OCI-LY7 (cell line): ENCODE measurements around the gene GAK. TPM values are rescaled to one million over a fixed set of nuclear protein-coding genes. Genes with fewer than 3 reads are reported as not detected.

Experiments
- BruUV-seq: library from RNA; stranded (reverse); fragments of 400-500 nt; replicated peaks from 2 replicates; lab custom pipeline; 2021; lab: Mats Ljungman, UMichigan
- CTCF ChIA-PET: fragments of 300-600 bp; sonication (Branson Sonifier 250); formaldehyde crosslinking; loops from one replicate; lab custom pipeline; 2022; ENCODE audit warnings: antibody characterized with exemption; ENCODE audit not compliant: unreplicated experiment; lab: Charles Lee
- POLR2A ChIA-PET: fragments of 300-600 bp; sonication (Branson Sonifier 250); formaldehyde crosslinking; loops from one replicate; lab custom pipeline; 2022; ENCODE audit warnings: antibody characterized with exemption; lab: Charles Lee
- DNase-seq: peaks from one replicate; pipeline ENCODE4 v3.0.0-alpha.2; 2015; ENCODE audit warnings: low spot score
- H2AFZ ChIP-seq: fragments of 200-600 bp; sonication (generic), shearing (Covaris generic); 2 replicates; pipeline ENCODE4 v1.6.1; 2014; ENCODE audit warnings: mild to moderate bottlenecking, antibody characterized with exemption, low read length, moderate library complexity
- H3K27ac ChIP-seq: fragments of 200-600 bp; sonication (generic); 2 replicates; pipeline ENCODE4 v1.5.1; 2014; ENCODE audit warnings: mixed run types, low read depth, mild to moderate bottlenecking, moderate library complexity, low read length, inconsistent platforms; ENCODE audit not compliant: poor library complexity, severe bottlenecking
- H3K36me3 ChIP-seq: fragments of 200-600 bp; sonication (generic); 2 replicates; pipeline ENCODE4 v1.6.1; 2014; ENCODE audit warnings: mild to moderate bottlenecking, antibody characterized with exemption, low read length, moderate library complexity, mixed read lengths; ENCODE audit not compliant: insufficient read depth
- H3K4me1 ChIP-seq: fragments of 200-600 bp; sonication (generic); 2 replicates; pipeline ENCODE4 v1.5.1; 2014; ENCODE audit warnings: mild to moderate bottlenecking, low read length; ENCODE audit not compliant: insufficient read depth, poor library complexity, severe bottlenecking
- H3K4me2 ChIP-seq: fragments of 200-600 bp; sonication (generic); 2 replicates; pipeline ENCODE4 v1.6.1; 2014; ENCODE audit warnings: mild to moderate bottlenecking, low read length
- H3K4me3 ChIP-seq: fragments of 200-600 bp; sonication (generic); 2 replicates; pipeline ENCODE4 v1.5.1; 2014; ENCODE audit warnings: mild to moderate bottlenecking, low read depth, low read length; ENCODE audit not compliant: poor library complexity, severe bottlenecking
- H3K79me2 ChIP-seq: fragments of 200-600 bp; sonication (generic); 2 replicates; pipeline ENCODE4 v1.6.1; 2016; ENCODE audit warnings: low read depth, mild to moderate bottlenecking, low read length, moderate library complexity, mixed read lengths; ENCODE audit not compliant: insufficient read depth
- H3K9me2 ChIP-seq: fragments of 200-600 bp; sonication (generic); 2 replicates; pipeline ENCODE4 v1.6.1; 2016; ENCODE audit warnings: mild to moderate bottlenecking, low read length, mixed read lengths; ENCODE audit not compliant: insufficient read depth
- H3K9me3 ChIP-seq: fragments of 200-600 bp; sonication (generic); 2 replicates; pipeline ENCODE4 v1.6.1; 2014; ENCODE audit warnings: mild to moderate bottlenecking, mixed run types, low read length, mixed read lengths
- H4K20me1 ChIP-seq: fragments of 200-600 bp; sonication (generic); 2 replicates; pipeline ENCODE4 v1.6.1; 2014; ENCODE audit warnings: mild to moderate bottlenecking, antibody characterized with exemption, low read length, moderate library complexity, mixed read lengths; ENCODE audit not compliant: insufficient read depth
- EZH2phosphoT487 ChIP-seq: fragments of 200-600 bp; sonication (generic); IDR thresholded peaks from 2 replicates; pipeline ENCODE4 v1.6.1; 2018; ENCODE audit warnings: low read depth, borderline replicate concordance, mild to moderate bottlenecking, mixed run types, antibody characterized with exemption, low read length, moderate library complexity, mixed read lengths
- intact Hi-C: fragments of 100-400 bp; cut with micrococcal nuclease; formaldehyde crosslinking; loops from one replicate; pipeline ENCODE4 v1.10.0; 2022; ENCODE audit not compliant: unreplicated experiment
- total RNA-seq, 2 experiments: library from RNA; depleted of rRNA in 1 of 2; stranded (reverse); fragments of >200 nt in 1 of 2; shearing (Covaris generic) in 1 of 2; gene quantifications; 2 replicates each; pipeline ENCODE4 v1.2.3, GENCODE V29; 2014 to 2022
- TF ChIP-seq, protein P1 (sequence below): fragments of 200-600 bp; sonication (generic); conservative IDR thresholded peaks from 2 replicates; pipeline ENCODE4 v1.5.1; 2014; ENCODE audit warnings: mild to moderate bottlenecking, antibody characterized with exemption, low read length, moderate library complexity, mixed read lengths

Gene GAK
- total RNA-seq, 2 experiments from 2014 or later, result 86.1 to 107 TPM

DNA sequence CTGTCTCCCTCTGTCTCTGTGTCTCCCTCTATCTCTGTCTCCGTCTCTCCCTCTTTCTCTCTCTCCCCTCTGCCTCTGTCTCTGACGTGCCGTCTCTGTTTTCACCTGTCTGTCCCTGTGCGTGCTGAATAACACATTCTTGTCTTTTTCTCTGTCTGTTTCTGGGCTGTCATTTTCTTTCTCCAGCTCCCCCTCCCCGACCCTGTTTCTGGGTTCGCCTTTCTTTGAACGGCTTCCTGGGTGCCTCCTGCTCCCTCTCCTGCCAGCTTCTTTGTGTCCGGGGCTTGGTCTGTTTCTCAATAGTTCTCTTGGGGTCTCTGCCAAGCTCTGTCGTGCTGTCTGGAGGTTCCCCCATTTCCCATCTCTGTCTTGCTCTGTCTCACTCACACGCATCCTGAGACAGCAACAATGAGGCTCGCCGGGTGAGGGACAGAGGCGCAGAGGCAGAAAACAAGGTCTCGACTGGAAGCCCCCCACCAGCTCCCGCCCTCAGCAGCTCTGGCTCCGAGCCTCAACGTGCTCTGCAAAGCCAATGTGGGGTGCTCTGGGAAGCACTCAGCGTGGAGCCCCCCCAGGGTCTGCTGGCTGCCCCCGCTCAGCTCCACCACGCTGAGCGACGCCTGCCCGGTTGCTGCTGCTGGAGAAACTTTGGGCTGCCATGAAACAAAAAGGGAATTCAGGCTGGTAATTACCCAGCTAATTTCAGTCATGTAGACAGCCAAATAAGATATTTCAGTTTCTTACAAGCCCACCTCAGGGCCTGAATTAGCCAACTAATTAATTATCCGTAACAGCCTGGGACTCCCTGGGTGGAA, 109.5 kb downstream of the GAK start:
- no peak for DNase-seq
- ChIA-PET CTCF (no interaction called here), POLR2A (no interaction called here)
- no peaks in the 10 kb centered on the region for H3K79me2 ChIP-seq
- H3K27ac ChIP-seq, result no peak overlapping the region
- H3K4me2 ChIP-seq, result no peak overlapping the region
- H3K4me1 ChIP-seq, result no peaks in the 10 kb centered on the region
- H3K36me3 ChIP-seq, result no peaks in the 10 kb centered on the region
- BruUV-seq, result no TSS peak
- no peaks in the 10 kb centered on the region for H3K9me2 ChIP-seq
- H4K20me1 ChIP-seq, result no peaks in the 10 kb centered on the region
- no peak overlapping the region for H3K4me3 ChIP-seq
- no peaks in the 10 kb centered on the region for H3K9me3 ChIP-seq
- H2AFZ ChIP-seq, result no peak overlapping the region
- TF ChIP-seq EZH2phosphoT487, result no peak
- intact Hi-C loops, result no loop called here

DNA sequence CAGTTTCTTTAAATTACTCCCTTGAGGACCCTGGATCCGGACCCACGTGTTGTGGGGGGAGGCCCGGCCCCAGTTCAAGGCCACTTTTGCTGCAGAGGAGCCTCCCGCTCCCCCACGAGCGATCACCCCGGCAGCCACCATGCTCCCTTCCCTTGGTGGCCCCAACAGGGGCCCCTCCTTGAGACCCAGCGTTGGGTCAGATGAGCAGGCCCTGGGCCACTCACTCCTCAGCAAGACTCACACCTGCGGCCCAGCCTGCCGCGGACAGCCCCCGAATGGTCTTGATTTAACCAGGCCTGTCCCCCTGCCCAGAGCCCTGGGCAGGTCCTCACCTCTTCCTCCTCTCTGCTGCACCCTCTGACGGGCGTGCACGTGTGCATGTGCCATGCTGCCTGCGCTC, 110.5 kb downstream of the GAK start:
- Histone ChIP-seq H3K79me2 (no peaks in the 10 kb centered on the region), H4K20me1 (no peaks in the 10 kb centered on the region), H3K4me3 (no peak overlapping the region), H3K4me2 (no peak overlapping the region), H3K27ac (no peak overlapping the region), H3K36me3 (no peaks in the 10 kb centered on the region), H3K9me2 (no peaks in the 10 kb centered on the region), H3K4me1 (peaks cover 3% of the 10 kb centered on the region), H3K9me3 (no peaks in the 10 kb centered on the region), H2AFZ (no peak overlapping the region)
- POLR2A ChIA-PET, result no interaction called here
- BruUV-seq, result no TSS peak
- intact Hi-C loops, result no loop called here
- TF ChIP-seq, protein P1, sequence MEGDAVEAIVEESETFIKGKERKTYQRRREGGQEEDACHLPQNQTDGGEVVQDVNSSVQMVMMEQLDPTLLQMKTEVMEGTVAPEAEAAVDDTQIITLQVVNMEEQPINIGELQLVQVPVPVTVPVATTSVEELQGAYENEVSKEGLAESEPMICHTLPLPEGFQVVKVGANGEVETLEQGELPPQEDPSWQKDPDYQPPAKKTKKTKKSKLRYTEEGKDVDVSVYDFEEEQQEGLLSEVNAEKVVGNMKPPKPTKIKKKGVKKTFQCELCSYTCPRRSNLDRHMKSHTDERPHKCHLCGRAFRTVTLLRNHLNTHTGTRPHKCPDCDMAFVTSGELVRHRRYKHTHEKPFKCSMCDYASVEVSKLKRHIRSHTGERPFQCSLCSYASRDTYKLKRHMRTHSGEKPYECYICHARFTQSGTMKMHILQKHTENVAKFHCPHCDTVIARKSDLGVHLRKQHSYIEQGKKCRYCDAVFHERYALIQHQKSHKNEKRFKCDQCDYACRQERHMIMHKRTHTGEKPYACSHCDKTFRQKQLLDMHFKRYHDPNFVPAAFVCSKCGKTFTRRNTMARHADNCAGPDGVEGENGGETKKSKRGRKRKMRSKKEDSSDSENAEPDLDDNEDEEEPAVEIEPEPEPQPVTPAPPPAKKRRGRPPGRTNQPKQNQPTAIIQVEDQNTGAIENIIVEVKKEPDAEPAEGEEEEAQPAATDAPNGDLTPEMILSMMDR, result no peak
- TF ChIP-seq EZH2phosphoT487, result no peak
- CTCF ChIA-PET, result no interaction called here
- no peak for DNase-seq

DNA sequence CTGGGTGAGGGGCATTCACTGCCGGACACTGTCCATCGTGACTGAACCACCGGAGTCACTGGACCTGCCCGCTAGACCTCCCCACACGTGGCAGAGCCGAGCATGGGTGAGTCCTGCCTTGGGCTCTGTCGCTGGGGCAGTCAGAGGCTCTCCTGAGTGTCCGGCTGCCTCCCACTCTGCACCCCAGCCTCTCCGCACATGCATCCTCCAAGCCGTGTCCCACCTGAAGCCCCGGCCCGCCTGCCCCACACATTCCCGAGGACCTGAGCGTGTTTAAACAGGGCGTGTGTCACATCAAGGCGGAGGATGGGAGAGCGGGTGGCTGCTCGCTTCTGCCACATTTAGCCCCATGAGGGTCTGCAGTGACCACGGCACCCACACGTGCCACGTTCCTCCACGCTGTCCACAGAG, 110.9 kb downstream of the GAK start:
- Histone ChIP-seq H4K20me1 (no peaks in the 10 kb centered on the region), H2AFZ (no peak overlapping the region), H3K9me2 (no peaks in the 10 kb centered on the region), H3K4me1 (peaks cover 7% of the 10 kb centered on the region), H3K9me3 (no peaks in the 10 kb centered on the region), H3K27ac (no peak overlapping the region), H3K4me3 (no peak overlapping the region), H3K4me2 (no peak overlapping the region), H3K79me2 (no peaks in the 10 kb centered on the region), H3K36me3 (no peaks in the 10 kb centered on the region)
- ChIA-PET CTCF (no interaction called here), POLR2A (no interaction called here)
- TF ChIP-seq, protein P1, result no peak
- no peak for TF ChIP-seq EZH2phosphoT487
- intact Hi-C loops, result no loop called here
- no peak for DNase-seq
- BruUV-seq, result no TSS peak
